Right lobe of liver (tissue), 4 donors: ENCODE results near the gene PPP1R8.

Experiments
- CTCF ChIP-seq, 4 donors: fragments of 200-600 bp in 3 of 4; fragments of 450-650 bp in 1 of 4; IDR thresholded peaks; one replicate each; pipeline versions ENCODE4 v1.5.1 to v1.8.0; 2016 to 2022; ENCODE audit warnings: antibody characterized with exemption in 4 of 4, mild to moderate bottlenecking in 2 of 4
- POLR2A ChIP-seq: fragments of 450-650 bp; IDR thresholded peaks from one replicate; pipeline ENCODE4 v1.6.1; 2017; ENCODE audit warnings: antibody characterized with exemption, mild to moderate bottlenecking
- donor health status: DM: no; HTN: no; CAD: no.
- donor health status: DM: no; HTN: no; CAD: no.
- donor health status: DM: no; HTN: yes; CAD: no.

- TF ChIP-seq CTCF (IDR thresholded peaks at IDR 0.05): no peak
- no peak for TF ChIP-seq POLR2A
Measured at GRCh38 chr1:27885114-27885528, 54.5 kb downstream of the PPP1R8 start.
